Effector memory CD8-positive, alpha-beta T cell (primary cell): Measurements from ENCODE around the gene HSD17B3.
"Not testable (repeated sequence)": the region's sequence is repeated elsewhere in the genome, so short reads cannot be mapped to it uniquely, and the experiment has no call there.

Source experiments
- ATAC-seq: fragments of 150-1000 bp; cut with Tn5 transposase; replicated peaks from 2 replicates; pipeline ENCODE4 v1.10.0; 2021; ENCODE audit warnings: mild to moderate bottlenecking, moderate library complexity
- DNase-seq, 3 experiments: peaks; one replicate each; pipeline ENCODE4 v3.0.0; 2021
- H3K27ac Mint-ChIP-seq, 2 donors: one replicate each; pipeline ENCODE4 v1.8.0; 2022; ENCODE audit warnings: mild to moderate bottlenecking in 2 of 2, mixed read lengths in 2 of 2, moderate library complexity in 2 of 2
- H3K27me3 Mint-ChIP-seq, 2 donors: one replicate each; pipeline ENCODE4 v1.8.0; 2022; ENCODE audit warnings: mixed read lengths in 2 of 2
- H3K36me3 Mint-ChIP-seq: one replicate; pipeline ENCODE4 v1.8.0; 2022; ENCODE audit warnings: mild to moderate bottlenecking, moderate library complexity, mixed read lengths; ENCODE audit not compliant: insufficient read depth
- H3K4me1 Mint-ChIP-seq, 2 donors: one replicate each; pipeline ENCODE4 v1.8.0; 2022; ENCODE audit warnings: low read depth in 2 of 2, mixed read lengths in 2 of 2
- H3K4me3 Mint-ChIP-seq, 2 donors: one replicate each; pipeline ENCODE4 v1.8.0; 2022; ENCODE audit warnings: mild to moderate bottlenecking in 2 of 2, mixed read lengths in 2 of 2, moderate library complexity in 2 of 2
- H3K9me3 Mint-ChIP-seq, 2 donors: one replicate each; pipeline ENCODE4 v1.8.0; 2022; ENCODE audit warnings: mixed read lengths in 2 of 2

The HSD17B3 gene

GRCh38 chr9:96192710-96193109, 109.3 kb downstream of the HSD17B3 start:
- no peaks in the 10 kb centered on the region for H3K36me3 Mint-ChIP-seq
- no peak overlapping the region for H3K27ac Mint-ChIP-seq
- H3K27me3 Mint-ChIP-seq = peaks cover 24 to 54% of the 10 kb centered on the region in 2 donors
- no peak overlapping the region for H3K4me3 Mint-ChIP-seq
- peaks cover 3 to 8% of the 10 kb centered on the region in 2 donors for H3K9me3 Mint-ChIP-seq
- ATAC-seq (no peak), DNase-seq (no peak)
- H3K4me1 Mint-ChIP-seq = no peaks in the 10 kb centered on the region

- Mint-ChIP-seq H3K36me3 (no peaks in the 10 kb centered on the region), H3K27ac (no peak overlapping the region), H3K27me3 (peaks cover 22 to 54% of the 10 kb centered on the region in 2 donors), H3K9me3 (peaks cover 7 to 8% of the 10 kb centered on the region in 2 donors), H3K4me3 (no peak overlapping the region), H3K4me1 (no peaks in the 10 kb centered on the region)
- no peak for DNase-seq
- no peak for ATAC-seq
Measured at GRCh38 chr9:96189995-96190394, 112.0 kb downstream of the HSD17B3 start.

- not testable (repeated sequence) for H3K4me1 Mint-ChIP-seq, H3K36me3 Mint-ChIP-seq, DNase-seq, ATAC-seq, H3K9me3 Mint-ChIP-seq, H3K4me3 Mint-ChIP-seq, H3K27ac Mint-ChIP-seq
- H3K27me3 Mint-ChIP-seq = peaks cover 23 to 54% of the 10 kb centered on the region in 2 donors
Measured at GRCh38 chr9:96189581-96189980, 112.4 kb downstream of the HSD17B3 start.

- ATAC-seq = no peak
- no peaks in the 10 kb centered on the region for H3K36me3 Mint-ChIP-seq
- H3K27ac Mint-ChIP-seq = no peak overlapping the region
- no peak for DNase-seq
- peaks cover 7 to 8% of the 10 kb centered on the region in 2 donors for H3K9me3 Mint-ChIP-seq
- peaks cover 32 to 54% of the 10 kb centered on the region in 2 donors for H3K27me3 Mint-ChIP-seq
- no peaks in the 10 kb centered on the region for H3K4me1 Mint-ChIP-seq
- H3K4me3 Mint-ChIP-seq = no peak overlapping the region
Measured at GRCh38 chr9:96188571-96188970, 113.4 kb downstream of the HSD17B3 start.

GRCh38 chr9:96187151-96187555, 114.8 kb downstream of the HSD17B3 start:
- ATAC-seq (no peak), DNase-seq (no peak)
- peaks cover 7 to 8% of the 10 kb centered on the region in 2 donors for H3K9me3 Mint-ChIP-seq
- no peaks in the 10 kb centered on the region for H3K4me1 Mint-ChIP-seq
- no peak overlapping the region for H3K4me3 Mint-ChIP-seq
- H3K27ac Mint-ChIP-seq = no peak overlapping the region
- no peaks in the 10 kb centered on the region for H3K36me3 Mint-ChIP-seq
- H3K27me3 Mint-ChIP-seq = peaks cover 35 to 58% of the 10 kb centered on the region in 2 donors

GRCh38 chr9:96186591-96187011, 115.4 kb downstream of the HSD17B3 start:
- Mint-ChIP-seq H3K27ac (no peak overlapping the region), H3K4me3 (no peak overlapping the region), H3K36me3 (no peaks in the 10 kb centered on the region), H3K27me3 (peaks cover 35 to 63% of the 10 kb centered on the region in 2 donors), H3K9me3 (peaks cover 7 to 8% of the 10 kb centered on the region in 2 donors), H3K4me1 (no peaks in the 10 kb centered on the region)
- DNase-seq (no peak), ATAC-seq (no peak)

GRCh38 chr9:96185518-96186156, 116.3 kb downstream of the HSD17B3 start:
- no peak for DNase-seq
- no peak overlapping the region for H3K4me3 Mint-ChIP-seq
- H3K9me3 Mint-ChIP-seq = peaks cover 2 to 4% of the 10 kb centered on the region in 2 donors
- H3K4me1 Mint-ChIP-seq = no peaks in the 10 kb centered on the region
- no peak overlapping the region for H3K27ac Mint-ChIP-seq
- no peak for ATAC-seq
- peaks cover 35 to 67% of the 10 kb centered on the region in 2 donors for H3K27me3 Mint-ChIP-seq
- no peaks in the 10 kb centered on the region for H3K36me3 Mint-ChIP-seq
